Epithelial cell of prostate (primary cell): ENCODE data around the gene PRKCH.
A peak's percentile ranks its signal among the peaks of the same experiment; 100 is the strongest.

Experiments
- DNase-seq: peaks from one replicate; pipeline ENCODE4 v3.0.0-alpha.2; 2011; ENCODE audit warnings: low read depth, low spot score
- H3K27ac ChIP-seq: fragments of 450-650 bp; 2 replicates; pipeline ENCODE4 v1.5.1; 2017; ENCODE audit warnings: mild to moderate bottlenecking

PRKCH gene

DNA sequence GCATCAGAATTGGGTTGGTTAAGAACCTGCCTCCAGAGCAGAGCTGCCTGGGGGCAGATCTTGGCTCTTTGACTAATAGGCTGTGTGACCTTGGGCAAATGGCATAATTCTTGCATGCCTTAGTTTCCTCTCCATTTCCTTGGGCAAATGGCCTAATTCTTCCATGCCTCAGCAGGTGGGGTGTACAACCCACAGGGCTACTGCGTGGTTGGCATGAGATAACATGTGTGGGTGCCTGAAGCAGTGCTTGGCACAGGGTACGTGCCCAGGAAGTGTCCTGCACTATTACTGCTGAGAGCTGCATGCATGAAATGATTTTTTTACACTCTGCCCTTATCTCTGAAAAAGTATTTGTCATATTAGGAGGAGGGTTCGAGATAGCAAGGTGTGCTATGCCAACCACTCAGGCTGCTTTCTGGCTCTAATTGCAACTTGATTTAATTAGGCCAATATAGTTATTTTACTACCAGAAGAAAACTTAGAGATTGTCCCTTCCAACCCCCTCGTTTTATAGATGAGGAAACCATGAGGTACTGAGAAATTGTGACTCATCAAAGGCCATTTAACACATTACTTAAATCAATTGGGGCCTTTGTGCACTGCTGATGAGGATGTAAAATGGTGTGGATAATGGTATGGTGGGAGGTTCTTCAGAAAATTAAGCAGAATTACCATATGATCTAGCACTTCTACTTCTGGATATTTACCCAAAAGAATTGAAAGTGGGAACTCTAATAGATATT, 212.3 kb downstream of the PRKCH start:
- peak overlapping the region; percentile 27 for H3K27ac ChIP-seq
- DNase-seq = no peak

DNA sequence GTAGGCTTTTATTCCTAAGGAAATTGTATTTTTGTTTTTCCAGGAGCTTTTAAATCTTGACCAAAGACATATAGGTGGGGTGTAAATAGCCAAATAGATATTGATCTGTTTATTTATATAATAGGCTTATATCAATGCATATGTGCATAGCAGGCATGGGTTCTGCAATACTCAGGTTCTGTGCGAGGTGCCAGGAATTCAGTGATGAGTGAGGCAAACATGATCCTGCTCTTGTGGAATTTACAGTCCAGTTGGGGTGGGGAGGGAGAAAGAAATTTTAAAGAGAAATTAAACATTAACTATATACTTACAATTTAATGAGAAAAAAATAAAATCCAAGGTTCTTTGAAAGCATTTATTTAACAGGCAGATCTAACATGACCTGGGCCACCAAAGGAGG, 213.7 kb downstream of the PRKCH start:
- DNase-seq = no peak
- peak overlapping the region; percentile 97 for H3K27ac ChIP-seq

DNA sequence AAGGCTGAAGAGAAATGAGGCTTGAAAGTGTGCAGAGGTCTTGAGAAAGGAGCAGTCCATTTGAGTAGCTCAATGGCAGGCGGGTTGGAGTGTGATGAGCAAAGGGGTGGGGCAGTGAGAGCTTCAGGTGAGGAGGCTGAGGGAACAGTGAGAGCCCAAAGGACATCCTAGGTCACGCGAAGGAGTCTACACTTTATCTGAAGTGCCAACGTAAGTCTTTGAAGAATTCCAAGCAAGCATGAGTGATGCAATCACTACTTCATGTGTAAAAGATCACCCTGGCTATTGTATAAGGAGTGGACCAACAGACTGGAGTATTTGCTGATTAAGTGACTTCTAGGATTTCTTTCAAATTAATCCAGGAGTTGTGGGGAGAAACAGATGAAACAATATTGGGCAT, 214.1 kb downstream of the PRKCH start:
- peak overlapping the region; percentile 97 for H3K27ac ChIP-seq
- no peak for DNase-seq

DNA sequence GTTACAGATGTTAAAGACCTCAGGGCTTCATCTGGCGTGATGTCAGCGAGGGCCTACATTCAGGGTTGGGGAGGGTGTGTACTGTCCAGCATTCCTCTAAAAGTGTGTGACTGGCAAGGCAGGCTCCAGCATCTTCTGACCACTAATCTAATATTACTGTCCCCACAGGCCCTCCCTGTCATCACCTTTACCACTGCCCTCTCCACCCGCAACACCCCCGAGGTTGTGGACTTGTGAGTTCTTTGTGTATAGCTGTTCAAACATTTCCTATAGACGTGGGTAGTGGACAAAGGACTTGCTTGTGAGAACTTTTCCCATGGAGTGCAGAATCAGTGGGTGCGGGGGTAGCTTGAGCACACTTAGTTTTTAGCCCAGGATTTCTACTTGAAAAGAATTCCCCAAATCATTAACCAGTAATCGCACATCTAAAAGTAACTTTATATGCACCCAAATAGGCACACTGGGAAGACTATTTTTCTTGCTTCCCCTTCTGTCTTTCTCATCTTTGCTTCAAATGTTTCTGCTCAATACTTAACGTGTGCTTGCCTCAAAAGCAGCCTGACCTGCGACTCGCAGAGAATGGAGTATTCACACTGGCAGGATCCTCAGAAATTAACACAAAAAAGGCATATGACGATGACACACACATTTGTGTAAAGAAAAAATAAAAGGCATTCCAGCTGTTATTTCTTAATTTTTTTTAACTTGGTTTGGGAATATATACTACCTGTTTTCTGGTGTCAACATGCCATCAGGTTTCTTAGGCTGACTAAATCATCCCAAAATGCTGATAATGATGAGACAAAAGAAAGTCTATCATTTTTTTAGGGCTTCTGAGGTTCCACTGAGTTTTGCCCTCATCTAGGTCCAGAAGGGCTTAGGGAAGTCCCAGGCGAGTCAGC, 215.5 kb downstream of the PRKCH start:
- peak overlapping the region; percentile 97 for H3K27ac ChIP-seq
- DNase-seq = no peak

DNA sequence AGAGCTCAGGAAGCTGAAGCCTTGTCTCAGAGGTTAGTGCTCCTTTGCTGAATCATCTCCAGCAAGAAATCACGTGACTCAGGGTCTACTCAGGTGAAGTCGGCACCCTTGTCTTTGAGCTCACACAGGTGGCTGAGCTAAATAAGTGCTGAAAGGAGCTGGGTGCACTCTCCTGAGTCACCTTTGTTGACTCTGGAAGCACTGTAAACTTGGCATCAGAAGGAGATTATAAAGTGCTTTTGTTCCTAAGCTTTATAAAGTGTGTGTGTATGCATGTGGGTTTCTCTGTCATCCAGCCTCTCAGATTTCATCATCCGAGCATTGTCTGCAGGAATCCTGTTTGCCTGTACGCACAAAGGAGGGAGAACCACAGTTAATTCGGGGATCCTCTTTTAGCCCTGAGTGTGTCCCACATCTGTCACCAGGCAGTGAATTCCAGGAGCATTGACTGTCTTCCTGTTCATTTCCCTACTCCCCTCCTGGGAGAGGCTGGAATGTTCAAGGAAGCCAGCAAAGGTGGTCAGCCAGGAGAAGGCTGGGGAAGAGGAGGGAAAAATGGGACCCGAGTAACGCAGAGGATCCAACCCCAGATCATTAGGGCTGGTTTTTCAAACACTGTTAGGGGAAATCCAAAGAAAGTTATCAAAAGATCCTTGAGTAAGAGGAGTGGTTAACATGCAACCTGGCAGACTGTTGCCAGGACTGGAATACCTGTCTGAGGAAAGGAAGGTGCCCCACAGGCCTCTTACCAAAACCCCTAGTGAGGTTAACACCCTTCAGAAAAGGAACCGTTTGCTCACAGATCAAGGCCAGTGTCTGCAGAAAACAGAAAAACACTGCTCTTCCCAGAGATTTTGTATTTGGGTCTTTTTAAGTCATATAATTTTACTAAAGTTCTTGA, 216.4 kb downstream of the PRKCH start:
- DNase-seq = peak; percentile 100
- H3K27ac ChIP-seq = peak overlapping the region; percentile 97

DNA sequence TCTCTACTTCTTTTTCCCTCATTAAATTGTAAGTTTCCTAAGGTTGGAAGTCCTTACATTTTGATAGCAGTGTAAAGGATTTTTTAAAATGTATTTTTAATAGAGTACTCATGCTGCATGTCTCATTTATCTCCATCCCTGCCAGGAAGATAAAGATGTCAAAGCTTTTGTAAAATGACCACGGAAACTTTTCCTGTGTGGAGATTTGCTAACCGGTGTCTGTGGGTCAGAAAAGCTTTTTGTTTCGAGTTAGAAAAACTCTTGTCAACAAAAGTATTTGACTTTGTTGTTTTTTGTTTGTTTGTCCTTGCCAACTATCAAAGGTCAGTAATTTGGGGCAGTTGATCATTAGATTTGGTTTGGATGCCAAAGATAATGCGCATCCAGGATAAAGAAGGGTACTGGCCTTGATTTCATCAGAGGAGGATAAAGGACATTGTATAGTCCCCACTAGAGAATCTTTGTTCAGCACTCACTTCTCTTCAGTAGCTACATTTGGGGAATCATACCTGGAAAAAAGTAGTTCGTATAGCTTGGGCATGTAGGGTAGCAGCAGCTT, 217.2 kb downstream of the PRKCH start:
- H3K27ac ChIP-seq = peak overlapping the region; percentile 97
- DNase-seq = no peak

DNA sequence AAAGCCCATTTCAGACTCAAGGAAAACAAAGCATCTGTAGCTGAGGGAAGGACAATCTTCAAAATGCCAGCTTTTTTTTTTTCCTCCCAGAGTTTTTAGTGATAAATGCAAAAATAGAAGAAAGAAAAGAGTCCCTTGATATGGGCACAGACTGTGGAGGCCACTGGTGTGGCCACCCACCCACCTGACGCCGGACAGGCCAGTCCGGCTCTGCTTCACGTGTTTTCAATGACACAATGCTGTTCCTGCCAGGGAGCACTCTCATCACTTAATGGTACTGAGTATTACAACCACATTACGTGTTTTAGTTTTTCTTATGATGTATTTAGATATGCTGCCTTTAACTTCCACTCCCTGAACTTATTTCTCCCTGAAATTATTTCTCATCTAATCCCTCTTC, 218.3 kb downstream of the PRKCH start:
- no peak overlapping the region for H3K27ac ChIP-seq
- no peak for DNase-seq

DNA sequence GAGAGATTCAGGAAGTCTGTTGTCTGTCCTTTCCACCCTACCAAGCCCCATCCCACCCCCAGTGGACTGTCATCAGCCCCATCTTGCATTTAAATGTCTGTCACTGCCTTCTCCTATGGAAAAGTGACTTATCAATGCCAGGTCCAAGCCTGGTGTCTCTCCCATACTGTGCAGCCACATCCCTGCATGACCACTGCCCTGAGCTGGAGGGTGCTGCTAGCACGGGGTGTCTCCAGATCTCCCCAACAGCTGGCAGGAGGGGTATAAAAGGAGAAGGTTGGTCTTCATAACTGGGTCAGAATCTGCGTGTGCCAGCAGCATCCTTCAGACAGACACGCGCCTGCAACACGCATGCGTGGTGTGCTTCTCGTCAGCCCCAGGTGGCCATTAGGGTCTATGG, 219.6 kb downstream of the PRKCH start:
- no peak overlapping the region for H3K27ac ChIP-seq
- DNase-seq = no peak

DNA sequence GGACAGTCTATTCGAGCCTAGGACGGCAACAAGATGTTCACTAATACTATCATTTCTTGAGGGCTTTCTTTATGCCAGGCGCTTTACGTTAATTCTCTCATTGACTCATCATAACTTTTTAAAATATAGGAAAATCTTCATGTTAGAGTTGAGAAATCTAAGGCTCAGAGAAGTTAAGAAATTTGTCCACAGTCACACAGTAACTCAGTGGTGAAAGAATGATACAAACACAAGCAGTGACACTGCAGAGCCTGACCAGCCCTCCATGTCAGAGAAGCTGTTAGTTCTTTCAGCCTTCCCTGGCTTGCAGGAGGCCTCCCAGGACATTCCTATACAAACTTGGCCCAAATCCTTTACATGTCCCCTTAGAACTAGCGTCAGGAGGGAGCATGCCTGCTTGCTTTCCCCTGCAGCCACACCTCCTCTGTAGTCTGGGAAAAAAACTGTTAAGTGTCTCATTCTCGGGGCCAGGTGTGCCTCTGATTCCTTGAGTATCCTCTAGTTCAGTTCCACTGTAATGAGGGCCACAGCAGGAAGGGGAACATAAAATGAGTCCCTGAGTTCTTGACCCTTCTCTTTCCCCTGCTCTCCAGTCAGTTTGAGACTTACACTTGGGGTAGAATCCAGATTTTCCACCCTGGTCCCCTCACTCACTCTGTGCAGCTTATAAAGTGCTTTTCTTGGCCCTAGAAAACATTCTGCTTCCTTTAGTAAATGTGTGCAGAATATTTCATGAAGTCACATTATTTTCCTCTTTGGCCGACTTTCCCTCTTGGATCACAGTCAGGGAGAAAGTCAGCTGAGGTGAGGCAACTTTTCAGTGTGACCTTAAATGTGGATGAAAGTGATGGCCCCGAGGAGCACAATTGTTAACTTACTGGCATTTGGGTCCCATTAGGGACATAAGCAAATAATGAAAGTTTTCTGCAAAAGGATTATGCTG, 221.7 kb downstream of the PRKCH start:
- no peak overlapping the region for H3K27ac ChIP-seq
- no peak for DNase-seq

DNA sequence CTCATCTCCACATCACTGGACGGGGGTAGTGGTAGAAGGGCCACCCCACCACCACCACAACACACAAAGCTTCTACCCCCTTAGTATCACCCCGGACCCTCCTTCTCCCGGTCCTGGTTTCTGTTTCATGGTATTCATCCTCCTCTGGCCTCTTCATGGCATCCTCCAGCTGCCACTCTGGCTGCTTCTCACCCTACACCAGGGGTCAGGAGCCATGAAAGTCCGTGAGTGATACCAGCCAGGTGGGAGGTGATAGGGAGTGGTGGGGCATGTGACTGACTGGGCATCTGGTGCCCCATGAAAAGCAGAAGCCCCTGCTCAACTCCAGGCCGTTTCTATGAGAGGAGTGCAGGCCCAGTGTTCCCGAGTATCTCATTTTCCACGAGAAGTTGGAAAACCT, 222.6 kb downstream of the PRKCH start:
- DNase-seq = no peak
- no peak overlapping the region for H3K27ac ChIP-seq

DNA sequence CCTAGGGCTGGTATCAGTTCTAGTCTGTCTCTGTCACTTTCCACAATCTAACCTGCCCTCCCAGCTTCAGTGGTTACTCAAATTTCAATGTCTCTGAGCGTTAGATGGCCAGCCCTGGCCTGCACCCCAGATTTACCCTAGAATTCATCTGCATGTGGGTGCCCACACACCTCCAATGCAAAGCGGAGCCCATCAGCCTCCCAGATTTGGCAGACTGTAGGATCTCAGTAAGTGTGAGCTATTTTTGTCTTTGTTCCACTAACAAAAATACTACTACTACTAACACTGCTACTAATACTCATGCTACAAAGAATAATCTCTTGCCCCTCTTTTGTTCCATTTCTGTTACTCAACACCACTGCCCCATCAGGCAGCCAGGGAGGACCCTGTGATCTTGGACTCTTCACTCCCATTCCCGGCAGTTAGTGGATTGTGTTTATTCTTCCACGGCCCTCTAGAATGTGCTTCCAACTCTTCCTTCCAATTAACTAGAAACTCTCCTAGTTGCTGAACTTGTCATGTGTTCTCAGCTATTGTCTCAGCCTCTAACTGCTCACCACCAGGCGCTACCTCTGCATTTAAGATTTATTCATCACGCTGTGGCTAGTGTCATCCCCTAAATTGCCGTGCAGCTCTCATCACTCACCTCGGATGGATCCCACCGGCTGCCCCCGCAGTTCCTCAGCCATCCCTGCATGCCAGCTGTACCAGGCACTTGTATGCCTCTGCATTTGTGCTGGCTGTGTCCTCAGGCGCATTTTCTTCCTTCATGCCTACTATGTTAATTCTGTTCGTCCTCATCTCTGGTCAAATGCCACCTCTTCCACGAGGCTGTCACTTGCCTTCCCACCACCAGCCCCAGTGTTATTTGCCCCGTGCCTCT, 223.3 kb downstream of the PRKCH start:
- DNase-seq = no peak

DNA sequence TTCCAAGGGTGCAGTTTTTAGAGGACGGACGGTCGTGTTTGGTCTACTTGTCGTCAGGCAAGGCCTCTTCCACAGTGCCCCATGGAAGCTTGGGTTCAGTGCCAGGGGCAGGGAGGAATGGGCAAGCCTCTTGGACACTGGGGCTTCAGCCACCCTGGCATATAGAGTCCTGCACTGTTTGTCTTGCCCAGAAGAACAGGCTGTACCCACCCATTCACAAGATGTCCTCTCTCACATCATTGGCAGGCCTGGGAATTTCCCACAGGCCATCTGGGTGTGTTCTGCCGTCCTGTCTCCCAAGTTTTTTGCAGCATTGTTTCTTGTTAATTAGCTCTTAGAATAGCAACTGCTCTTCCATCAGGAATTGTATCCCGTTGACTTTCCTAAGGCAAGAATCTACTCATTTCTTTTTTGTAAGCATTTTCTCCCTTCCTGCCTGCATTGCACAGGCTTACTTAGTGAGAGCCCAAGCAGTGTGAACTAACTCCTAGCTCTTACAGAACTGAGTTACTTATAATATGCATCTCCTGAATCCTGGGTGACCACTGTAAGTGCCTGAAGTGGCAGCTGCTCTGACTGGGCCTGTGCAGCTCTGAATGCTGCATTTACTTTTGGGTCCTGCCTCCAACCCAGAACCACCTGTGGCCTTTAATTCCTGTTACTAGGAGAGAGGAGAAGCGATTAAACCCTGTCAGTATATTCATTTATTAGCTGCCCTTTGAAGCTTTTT, 224.5 kb downstream of the PRKCH start:
- no peak for DNase-seq
- peak overlapping the region; percentile 80 for H3K27ac ChIP-seq

More for the DNA sequence above, 223.3 kb downstream of the PRKCH start:
- no peak overlapping the region for H3K27ac ChIP-seq

DNA sequence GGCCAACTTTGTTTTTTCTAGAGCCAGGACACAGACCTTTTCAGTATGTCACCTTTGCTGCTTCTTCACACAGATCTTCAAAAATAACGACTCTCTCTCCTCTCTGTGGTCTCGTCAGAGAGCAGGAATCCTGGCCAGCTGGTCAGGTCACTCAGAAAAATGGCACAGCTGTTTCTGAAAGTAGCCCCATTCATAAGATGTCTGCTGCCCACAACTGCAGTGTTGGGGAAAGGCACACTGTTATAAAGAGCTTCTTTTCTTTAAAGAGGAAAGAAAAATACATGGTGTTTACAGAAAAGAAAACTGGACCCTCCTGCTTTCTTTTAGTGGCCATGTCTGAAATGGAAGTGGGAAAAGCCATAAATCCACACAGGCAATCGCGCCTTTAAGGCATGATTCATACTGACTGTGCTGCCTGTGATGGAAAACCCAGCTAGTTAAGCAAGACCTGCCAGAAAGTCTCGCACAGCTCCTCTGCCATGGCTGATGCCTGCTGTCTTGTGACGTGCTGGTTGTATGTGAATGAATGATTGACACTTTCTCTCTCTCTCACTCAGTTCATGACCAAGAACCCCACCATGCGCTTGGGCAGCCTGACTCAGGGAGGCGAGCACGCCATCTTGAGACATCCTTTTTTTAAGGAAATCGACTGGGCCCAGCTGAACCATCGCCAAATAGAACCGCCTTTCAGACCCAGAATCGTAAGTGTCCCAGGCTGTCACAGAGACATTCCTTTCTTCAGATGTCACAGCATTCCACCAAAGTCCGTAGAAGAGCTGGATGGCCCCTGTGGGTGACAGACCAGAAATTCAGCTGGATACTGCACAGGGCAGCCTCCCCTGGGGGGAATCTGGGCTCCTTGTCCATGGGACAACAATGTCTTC, 226.0 kb downstream of the PRKCH start:
- DNase-seq = peak; percentile 80

DNA sequence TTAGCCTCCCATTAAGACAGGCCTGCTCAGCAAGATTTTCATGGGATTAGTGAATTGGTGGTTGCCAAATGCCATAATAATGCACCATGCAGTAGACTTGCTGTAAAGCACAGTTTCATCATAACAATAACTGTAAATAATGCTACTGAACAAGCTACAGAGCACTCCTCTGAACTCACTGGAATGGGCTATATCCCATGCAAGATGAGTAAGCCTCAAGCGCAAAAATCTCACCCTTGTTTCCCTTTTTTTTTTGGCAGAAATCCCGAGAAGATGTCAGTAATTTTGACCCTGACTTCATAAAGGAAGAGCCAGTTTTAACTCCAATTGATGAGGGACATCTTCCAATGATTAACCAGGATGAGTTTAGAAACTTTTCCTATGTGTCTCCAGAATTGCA, 228.0 kb downstream of the PRKCH start:
- peak overlapping the region; percentile 80 for H3K27ac ChIP-seq
- DNase-seq = no peak

More for the DNA sequence above, 226.0 kb downstream of the PRKCH start:
- peak overlapping the region; percentile 80 for H3K27ac ChIP-seq

DNA sequence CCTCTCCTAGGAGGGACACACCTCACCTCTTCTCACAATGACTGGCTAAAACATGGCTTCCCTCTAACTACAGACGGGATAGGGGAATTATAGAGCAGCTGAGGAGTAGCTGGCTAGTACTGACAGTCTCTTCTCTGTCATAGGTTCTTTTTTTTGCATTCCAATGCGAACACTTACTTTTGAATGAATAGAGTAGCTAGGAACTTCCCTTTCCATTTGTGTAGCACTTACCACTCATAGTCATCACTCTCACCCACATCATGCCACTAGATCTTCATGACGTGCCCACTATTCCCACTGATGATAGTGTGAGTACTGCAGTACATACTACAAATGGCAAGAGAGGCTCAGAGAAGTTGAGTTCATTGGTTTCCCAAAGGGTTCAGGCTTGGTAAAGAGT, 230.0 kb downstream of the PRKCH start:
- H3K27ac ChIP-seq = peak overlapping the region; percentile 94
- no peak for DNase-seq

DNA sequence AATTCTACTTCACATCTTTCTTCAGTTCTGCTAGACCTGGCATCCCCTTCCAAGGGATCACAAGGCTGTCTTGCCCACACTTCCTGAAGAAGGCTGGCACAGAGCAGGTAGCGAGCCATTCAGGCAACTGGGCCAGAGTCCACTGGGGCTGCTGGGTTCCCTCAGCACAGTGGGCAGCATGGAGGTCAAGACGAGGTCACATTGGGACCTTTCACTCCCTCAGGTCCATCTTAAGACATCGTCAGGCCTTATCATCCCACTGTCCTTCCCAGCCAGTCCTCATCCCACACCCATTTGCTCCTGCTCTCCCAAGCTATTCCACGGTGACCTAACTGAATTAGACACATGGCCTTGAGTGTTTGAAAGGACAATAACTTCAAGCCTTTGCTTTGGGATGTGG, 230.9 kb downstream of the PRKCH start:
- DNase-seq = no peak
- peak overlapping the region; percentile 94 for H3K27ac ChIP-seq
